Activated CD8-positive, alpha-beta memory T cell treated with anti-CD3 and anti-CD28 coated beads, Interleukin-2, amount 50 U/mL, for 1 hour (primary cell): ENCODE measurements around the gene C1orf159.
"Not testable (repeated sequence)": the region's sequence is repeated elsewhere in the genome, so short reads cannot be mapped to it uniquely, and the experiment has no call there.

Source experiments
- DNase-seq: peaks from one replicate; pipeline ENCODE4 v3.0.0-alpha.2; 2020; ENCODE audit errors: extremely low read depth

The C1orf159 gene

GRCh38 chr1:1118011-1118875 is 2.4 kb upstream of the C1orf159 start:
- DNase-seq: no peak

- no peak for DNase-seq
Observed at GRCh38 chr1:1117469-1117831, 1.6 kb upstream of the C1orf159 start.

- DNase-seq: no peak
Observed at GRCh38 chr1:1116701-1117468, 996 bp upstream of the C1orf159 start.

- DNase-seq: no peak
Observed at GRCh38 chr1:1115136-1115785, 628 bp downstream of the C1orf159 start.

- no peak for DNase-seq
Observed at GRCh38 chr1:1114431-1114830, 1.5 kb downstream of the C1orf159 start.

GRCh38 chr1:1112237-1112985 is 3.5 kb downstream of the C1orf159 start:
- no peak for DNase-seq

- DNase-seq: no peak
Observed at GRCh38 chr1:1111516-1112236, 4.2 kb downstream of the C1orf159 start.

- no peak for DNase-seq
Observed at GRCh38 chr1:1110561-1110971, 5.3 kb downstream of the C1orf159 start.

- no peak for DNase-seq
Observed at GRCh38 chr1:1109743-1110142, 6.1 kb downstream of the C1orf159 start.

GRCh38 chr1:1106510-1107221 is 9.2 kb downstream of the C1orf159 start:
- DNase-seq: no peak

GRCh38 chr1:1104152-1104551 is 11.7 kb downstream of the C1orf159 start:
- DNase-seq: not testable (repeated sequence)

- DNase-seq: no peak
Observed at GRCh38 chr1:1101503-1101902, 14.4 kb downstream of the C1orf159 start.

- no peak for DNase-seq
Observed at GRCh38 chr1:1100296-1100695, 15.6 kb downstream of the C1orf159 start.

GRCh38 chr1:1099506-1100183 is 16.2 kb downstream of the C1orf159 start:
- no peak for DNase-seq

GRCh38 chr1:1098681-1099421 is 17.0 kb downstream of the C1orf159 start:
- DNase-seq: no peak

- DNase-seq: not testable (repeated sequence)
Observed at GRCh38 chr1:1096136-1096535, 19.8 kb downstream of the C1orf159 start.

GRCh38 chr1:1094981-1095380 is 20.9 kb downstream of the C1orf159 start:
- no peak for DNase-seq

GRCh38 chr1:1093610-1093943 is 22.3 kb downstream of the C1orf159 start:
- no peak for DNase-seq

GRCh38 chr1:1092894-1093609 is 22.8 kb downstream of the C1orf159 start:
- DNase-seq: no peak
